ENCODE results near the gene SRGAP1. TPM values are rescaled to one million over a fixed set of nuclear protein-coding genes. Genes with fewer than 3 reads are reported as not detected.

SRGAP1 gene
- total and polyA plus RNA-seq, 2 of the 8 experiments (the other 6 are each of a cell fraction or from before 2014, with no cell fraction given), result 3.2 to 7.3 TPM

- Histone ChIP-seq H3K9ac (replicated peaks in 1 of 4; ENCODE audit: extremely low read depth in 1 of 4, low read depth in 3 of 4, low read length in 3 of 4) (no peak overlapping the region), H3K9me3 (ENCODE audit: insufficient read depth in 2 of 2, low read depth in 1 of 2, low read length in 1 of 2) (no peaks in the 10 kb centered on the region), H3K27ac (ENCODE audit: low read depth, low read length) (no peak overlapping the region), H3K79me2 (ENCODE audit: control insufficient read depth in 1 of 2, insufficient read depth in 2 of 2, low read length in 2 of 2) (no peaks in the 10 kb centered on the region), H4K5ac (ENCODE audit: insufficient read length, low read depth, low read length) (no peak overlapping the region), H3K4ac (replicated peaks; ENCODE audit: insufficient read length, low read depth, low read length) (no peak overlapping the region), H3K4me2 (ENCODE audit: insufficient read depth in 1 of 2, low read depth in 2 of 2, low read length in 2 of 2) (no peak overlapping the region), H3K18ac (ENCODE audit: extremely low read depth, low read length) (no peak overlapping the region), H4K20me1 (replicated peaks in 1 of 2; ENCODE audit: control insufficient read depth in 1 of 2, insufficient read depth in 2 of 2, low read length in 2 of 2) (no peaks in the 10 kb centered on the region), H2BK120ac (replicated peaks; ENCODE audit: low read depth, low read length) (no peak overlapping the region), H3K4me1 (replicated peaks in 1 of 4; ENCODE audit: control insufficient read depth in 3 of 4, insufficient read depth in 4 of 4, low read length in 3 of 4) (peaks cover 0 to 3% (median 0%) of the 10 kb centered on the region in 4 experiments; a peak in 1 of 7 replicates), H2BK5ac (ENCODE audit: low read depth, low read length) (no peak overlapping the region), H4K91ac (replicated peaks; ENCODE audit: insufficient read length, low read length) (no peak overlapping the region), H2BK12ac (ENCODE audit: low read depth, low read length) (no peak overlapping the region), H3K14ac (ENCODE audit: insufficient read length) (no peak overlapping the region), H2AFZ (ENCODE audit: low read length) (no peak overlapping the region), H2AK5ac (ENCODE audit: low read depth, low read length) (no peak overlapping the region), H2BK15ac (ENCODE audit: low read length) (no peak overlapping the region), H3K36me3 (ENCODE audit: control insufficient read depth in 2 of 4, insufficient read depth in 4 of 4, low read length in 3 of 4) (no peaks in the 10 kb centered on the region), H2BK20ac (ENCODE audit: low read length) (no peak overlapping the region), H3K23ac (ENCODE audit: insufficient read length) (no peak overlapping the region), H3K4me3 (ENCODE audit: extremely low read depth in 1 of 4, insufficient read depth in 2 of 4, low read depth in 3 of 4, low read length in 4 of 4) (no peak overlapping the region), H3K56ac (replicated peaks; ENCODE audit: insufficient read length, low read depth, low read length) (no peak overlapping the region), H3K23me2 (ENCODE audit: low read depth, low read length) (no peaks in the 10 kb centered on the region), H3K27me3 (replicated peaks in 1 of 4; ENCODE audit: control insufficient read depth in 3 of 4, extremely low read depth in 1 of 4, insufficient read depth in 3 of 4, low read length in 3 of 4) (no peaks in the 10 kb centered on the region), H3K79me1 (ENCODE audit: low read depth, low read length) (no peaks in the 10 kb centered on the region), H4K8ac (ENCODE audit: extremely low read depth, insufficient read depth, low read length) (no peak overlapping the region)
- WGBS, 2 experiments (ENCODE audit: extremely low coverage in 1 of 2, insufficient coverage in 1 of 2, insufficient read length in 1 of 2, insufficient replicate concordance in 2 of 2, low coverage in 1 of 2, low lambda C conversion rate in 2 of 2, missing lambda C conversion rate in 1 of 2), result 88% methylated on average over 2 of the region's 2 CpGs; no CpG with 5 or more reads in 1 of the 2 experiments
- POLR2A ChIA-PET (ENCODE audit: partially characterized antibody), result no interaction called here
- FAIRE-seq, result no peak
- no peak for DNase-seq (ENCODE audit: low read depth in 1 of 2, low spot score in 2 of 2)
- CTCF ChIA-PET (ENCODE audit: partially characterized antibody), result interaction anchor here (2.2 kb wide), 1 partner anchor 10 kb away, joined by 6 read pairs; no protein-coding TSS in a partner anchor
Observed at GRCh38 chr12:63981343-63981742, 136.8 kb downstream of the SRGAP1 start.
